ENCODE data around the gene PFKFB4.

Gene PFKFB4

GRCh38 chr3:48585411-48585810 lies 28.8 kb upstream of the PFKFB4 start:
- FAIRE-seq (no peak), DNase-seq (ENCODE audit: insufficient read length, low spot score) (no peak)

GRCh38 chr3:48584836-48585235 lies 28.2 kb upstream of the PFKFB4 start:
- FAIRE-seq: no peak
- no peak for DNase-seq (ENCODE audit: insufficient read length, low spot score)

- DNase-seq (ENCODE audit: insufficient read length, low spot score) (no peak), FAIRE-seq (no peak)
Measured at GRCh38 chr3:48581621-48582481, 25.2 kb upstream of the PFKFB4 start.

DNA sequence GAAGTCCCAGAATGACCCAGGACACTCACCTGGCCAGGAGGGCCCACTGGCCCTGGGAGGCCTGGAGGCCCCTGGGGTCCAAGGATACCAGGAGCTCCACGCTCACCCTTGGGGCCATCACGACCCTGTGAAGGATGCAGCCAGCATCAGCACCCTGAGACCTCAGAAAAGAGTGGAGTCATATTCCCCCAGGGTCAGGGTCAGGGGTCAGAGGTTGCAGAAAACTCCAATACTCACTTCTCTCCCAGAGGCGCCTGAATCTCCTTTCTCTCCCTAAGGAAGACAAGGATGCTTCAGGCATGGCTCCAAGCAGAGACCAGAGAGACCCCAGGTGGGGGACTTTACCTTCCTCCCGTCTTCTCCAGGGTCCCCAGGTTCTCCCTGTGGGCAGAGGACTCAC lies 20.0 kb upstream of the PFKFB4 start:
- no peak for FAIRE-seq
- DNase-seq (ENCODE audit: insufficient read length, low spot score): no peak

- FAIRE-seq: no peak
- no peak for DNase-seq (ENCODE audit: insufficient read length, low spot score)
Measured at GRCh38 chr3:48575366-48575765, 18.8 kb upstream of the PFKFB4 start.

DNA sequence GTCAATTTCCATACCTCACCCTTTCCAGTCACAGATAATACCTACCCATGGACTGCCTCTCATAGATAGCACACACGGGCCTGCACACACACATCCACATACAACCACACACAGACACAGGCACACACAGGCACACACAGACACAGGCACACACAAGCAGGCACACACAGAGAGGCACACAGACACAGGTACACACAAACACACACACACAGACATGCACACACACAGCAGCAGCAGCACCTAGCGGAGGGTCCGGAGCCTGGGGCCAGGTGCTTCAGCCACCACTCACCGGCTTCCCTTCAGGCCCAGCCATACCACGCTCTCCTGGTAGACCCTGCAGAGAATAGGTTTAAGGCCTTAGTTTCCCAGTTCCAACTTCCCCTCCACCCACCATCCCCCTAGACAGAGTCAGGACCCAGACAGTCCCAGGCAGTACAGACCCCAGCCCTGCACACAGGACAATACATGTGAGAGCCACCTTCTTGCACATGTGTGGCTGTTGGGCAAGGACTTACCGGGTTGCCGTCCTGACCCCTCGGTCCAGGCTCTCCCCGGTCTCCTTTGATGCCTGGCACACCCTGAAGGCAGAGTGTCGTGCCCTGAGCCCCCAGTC lies 17.5 kb upstream of the PFKFB4 start:
- no peak for FAIRE-seq
- no peak for DNase-seq (ENCODE audit: insufficient read length, low spot score)

GRCh38 chr3:48572517-48572916 lies 15.9 kb upstream of the PFKFB4 start:
- FAIRE-seq (no peak), DNase-seq (ENCODE audit: insufficient read length, low spot score) (no peak)

- no peak for DNase-seq (ENCODE audit: insufficient read length, low spot score)
- no peak for FAIRE-seq
Measured at GRCh38 chr3:48571938-48572337, 15.3 kb upstream of the PFKFB4 start.

DNA sequence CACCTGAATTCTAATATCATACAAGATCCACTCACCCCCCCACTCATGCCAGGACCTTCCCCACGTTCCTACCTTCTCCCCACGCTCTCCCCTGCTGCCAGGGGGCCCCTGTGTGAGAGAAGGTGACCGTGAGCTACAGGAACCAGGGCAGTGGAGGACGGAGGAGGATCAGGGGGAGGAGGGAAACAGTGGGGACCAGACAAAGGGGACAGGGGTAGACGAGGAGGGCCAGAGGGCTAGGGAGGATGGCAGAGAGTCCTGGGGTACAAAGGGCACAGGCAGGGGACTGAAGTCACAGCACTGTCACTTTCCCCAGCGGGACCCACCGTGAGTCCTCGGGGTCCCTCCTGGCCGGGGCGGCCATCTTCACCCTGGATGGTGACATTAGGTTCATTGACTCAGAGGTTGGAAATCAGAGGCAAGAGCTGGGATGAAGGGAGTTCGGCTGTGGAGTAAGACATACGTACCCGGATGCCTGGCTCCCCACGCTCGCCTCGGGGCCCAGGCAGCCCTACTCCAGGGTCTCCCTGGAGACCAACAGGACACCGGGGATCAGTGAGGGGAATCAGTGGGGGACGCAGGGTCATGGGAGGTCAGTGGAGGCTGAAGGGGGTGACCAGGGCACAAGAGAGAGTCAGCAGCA lies 13.3 kb upstream of the PFKFB4 start:
- DNase-seq (ENCODE audit: insufficient read length, low spot score) (no peak), FAIRE-seq (no peak)

DNA sequence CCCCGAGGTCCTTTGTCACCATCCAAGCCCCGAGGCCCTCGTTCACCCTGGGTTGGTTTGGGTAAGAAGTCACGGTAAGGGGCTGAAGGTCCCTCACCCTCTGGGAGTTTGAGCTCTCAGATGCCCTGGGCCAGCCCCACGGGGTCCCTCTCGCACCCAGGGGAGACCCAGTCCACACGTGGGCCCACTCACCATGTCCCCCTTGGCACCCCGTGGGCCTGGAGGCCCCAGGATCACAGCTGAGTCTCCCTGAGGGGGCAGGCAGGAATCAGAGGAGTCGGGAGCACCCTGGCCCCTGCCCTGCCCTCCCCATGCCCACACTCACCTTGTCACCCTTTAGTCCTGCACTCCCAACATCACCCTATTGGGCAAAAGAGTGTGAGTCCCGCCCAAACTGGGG lies 12.8 kb upstream of the PFKFB4 start:
- FAIRE-seq (no peak), DNase-seq (ENCODE audit: insufficient read length, low spot score) (no peak)

- FAIRE-seq (no peak), DNase-seq (ENCODE audit: insufficient read length, low spot score) (no peak)
Measured at GRCh38 chr3:48568476-48568875, 11.9 kb upstream of the PFKFB4 start.

DNA sequence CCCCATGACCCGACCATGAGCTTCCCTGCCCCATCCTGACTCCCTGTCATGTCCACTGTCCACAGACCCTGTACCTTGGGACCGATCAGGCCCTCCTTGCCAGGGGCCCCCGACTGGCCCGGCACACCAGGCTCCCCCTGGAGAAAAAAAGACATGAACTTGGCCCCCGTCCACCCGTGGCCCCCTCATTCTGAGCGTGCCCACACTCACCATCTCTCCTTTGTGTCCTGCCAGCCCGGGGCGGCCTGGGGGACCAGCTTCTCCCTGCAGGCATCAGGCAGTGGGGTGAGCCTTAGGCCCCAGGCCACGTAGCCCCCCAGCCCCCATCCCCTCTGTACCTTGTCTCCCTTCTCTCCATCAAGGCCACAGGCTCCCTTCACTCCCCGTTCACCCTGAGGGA lies 10.9 kb upstream of the PFKFB4 start:
- no peak for DNase-seq (ENCODE audit: insufficient read length, low spot score)
- no peak for FAIRE-seq

- FAIRE-seq (no peak), DNase-seq (ENCODE audit: insufficient read length, low spot score) (no peak)
Measured at GRCh38 chr3:48567090-48567489, 10.5 kb upstream of the PFKFB4 start.

- FAIRE-seq: no peak
Measured at GRCh38 chr3:48566401-48566760, 9.8 kb upstream of the PFKFB4 start.

GRCh38 chr3:48565591-48566400 lies 9.2 kb upstream of the PFKFB4 start:
- FAIRE-seq: no peak
- DNase-seq (ENCODE audit: insufficient read length, low spot score): no peak

More at GRCh38 chr3:48566401-48566760, 9.8 kb upstream of the PFKFB4 start:
- DNase-seq (ENCODE audit: insufficient read length, low spot score): no peak

GRCh38 chr3:48565186-48565585 lies 8.6 kb upstream of the PFKFB4 start:
- FAIRE-seq (no peak), DNase-seq (ENCODE audit: insufficient read length, low spot score) (no peak)

DNA sequence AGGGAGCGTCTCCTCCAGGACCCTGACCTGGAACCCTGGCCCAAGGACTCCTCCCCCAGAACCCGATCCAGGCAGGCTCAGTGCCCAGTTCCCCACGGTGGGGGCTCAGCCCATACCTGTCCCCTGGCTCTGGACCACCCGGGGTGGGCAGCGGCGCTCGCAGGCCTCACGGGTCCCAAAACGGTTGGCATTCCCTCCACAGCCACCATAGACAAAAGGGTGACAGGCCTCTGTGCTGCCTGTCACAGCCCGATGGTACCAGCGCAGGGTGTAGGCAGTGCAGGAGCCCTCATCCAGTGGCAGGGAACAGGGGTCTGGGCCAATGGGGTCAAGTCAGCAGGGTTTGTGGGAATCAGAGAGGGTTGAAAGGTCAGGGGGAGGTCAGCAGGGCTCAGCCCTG lies 8.1 kb upstream of the PFKFB4 start:
- no peak for DNase-seq (ENCODE audit: insufficient read length, low spot score)
- no peak for FAIRE-seq

- no peak for DNase-seq (ENCODE audit: insufficient read length, low spot score)
- no peak for FAIRE-seq
Measured at GRCh38 chr3:48564022-48564421, 7.4 kb upstream of the PFKFB4 start.

DNA sequence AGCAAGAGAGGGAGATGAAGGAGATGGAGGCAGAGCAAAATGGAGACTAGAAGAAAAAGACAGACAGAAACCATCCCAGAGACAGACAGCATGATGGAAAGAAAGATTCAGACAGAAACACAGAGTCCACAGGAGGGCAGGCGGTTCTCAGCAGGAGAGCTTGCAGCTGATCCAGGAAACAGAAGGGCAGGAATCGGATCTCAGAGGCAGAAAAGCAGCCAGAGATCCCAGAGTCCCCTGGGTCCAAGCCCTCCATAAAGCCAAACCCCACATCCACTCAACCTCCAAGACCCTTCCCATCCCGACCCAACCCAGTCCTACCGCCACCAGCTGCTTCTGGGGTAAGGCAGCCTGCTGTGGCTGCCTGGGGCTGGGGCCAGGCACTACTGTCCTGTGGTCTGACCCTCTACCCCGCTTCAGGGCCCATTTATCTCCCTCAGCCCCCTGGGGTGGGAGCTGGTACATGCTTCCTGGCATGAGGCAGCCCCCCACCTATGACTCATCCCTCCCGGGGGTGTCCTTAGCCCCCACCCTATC lies 6.8 kb upstream of the PFKFB4 start, which contains the start of gene UCN2:
UCN2 (minus strand) TSS at position 400 of the 537 bp plus-strand sequence. CDS start 657 bp downstream, outside the sequence.
- no peak for DNase-seq (ENCODE audit: insufficient read length, low spot score)
- no peak for FAIRE-seq

DNA sequence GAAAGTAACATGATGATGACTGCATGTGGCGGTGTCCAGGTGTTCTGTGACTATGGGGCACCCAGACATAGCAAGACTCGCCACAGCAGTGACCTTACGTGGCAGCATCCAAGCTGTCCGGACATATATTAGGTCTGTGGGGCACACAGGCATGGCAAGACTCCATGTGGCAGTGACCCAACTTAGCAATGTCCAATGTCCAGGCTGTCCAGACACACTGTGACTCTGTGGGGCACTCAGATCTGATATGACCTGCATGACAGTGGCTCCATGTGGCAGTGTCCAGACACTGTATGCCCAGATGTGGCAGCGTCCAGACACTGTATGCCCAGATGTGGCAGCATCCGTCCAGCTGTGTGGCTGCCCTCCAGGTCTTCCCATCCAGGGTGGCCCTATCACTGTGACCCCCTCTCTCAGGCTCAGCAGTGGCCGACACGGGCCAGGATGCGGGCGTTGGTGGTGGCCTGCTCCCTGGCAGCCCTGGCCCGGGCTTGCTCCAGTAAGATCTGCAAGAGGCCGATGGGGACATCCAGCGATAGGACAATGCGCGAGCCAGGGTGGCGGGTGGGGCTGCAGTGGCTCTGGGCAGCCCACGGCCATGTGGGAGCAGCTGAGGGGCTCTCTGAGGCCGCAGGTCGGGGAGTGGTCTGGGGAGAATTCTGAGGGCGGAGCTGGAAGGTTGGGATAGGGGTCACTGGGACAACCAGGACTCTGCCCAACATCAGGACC lies 5.9 kb upstream of the PFKFB4 start:
- DNase-seq (ENCODE audit: insufficient read length, low spot score): no peak
- FAIRE-seq: no peak
